OCI-LY7 (cell line): Measurements from ENCODE around the gene TSN. TPM values are rescaled to one million over a fixed set of nuclear protein-coding genes. Genes with fewer than 3 reads are reported as not detected.
A peak's percentile ranks its signal among the peaks of the same experiment; 100 is the strongest.
"Not testable (repeated sequence)": the region's sequence is repeated elsewhere in the genome, so short reads cannot be mapped to it uniquely, and the experiment has no call there.

Experiments
- BruUV-seq: library from RNA; stranded (reverse); fragments of 400-500 nt; replicated peaks from 2 replicates; lab custom pipeline; 2021; lab: Mats Ljungman, UMichigan
- CTCF ChIA-PET: fragments of 300-600 bp; sonication (Branson Sonifier 250); formaldehyde crosslinking; loops from one replicate; lab custom pipeline; 2022; ENCODE audit warnings: antibody characterized with exemption; ENCODE audit not compliant: unreplicated experiment; lab: Charles Lee
- POLR2A ChIA-PET: fragments of 300-600 bp; sonication (Branson Sonifier 250); formaldehyde crosslinking; loops from one replicate; lab custom pipeline; 2022; ENCODE audit warnings: antibody characterized with exemption; lab: Charles Lee
- DNase-seq: peaks from one replicate; pipeline ENCODE4 v3.0.0-alpha.2; 2015; ENCODE audit warnings: low spot score
- H2AFZ ChIP-seq: fragments of 200-600 bp; sonication (generic), shearing (Covaris generic); 2 replicates; pipeline ENCODE4 v1.6.1; 2014; ENCODE audit warnings: mild to moderate bottlenecking, antibody characterized with exemption, low read length, moderate library complexity
- H3K27ac ChIP-seq: fragments of 200-600 bp; sonication (generic); 2 replicates; pipeline ENCODE4 v1.5.1; 2014; ENCODE audit warnings: mixed run types, low read depth, mild to moderate bottlenecking, moderate library complexity, low read length, inconsistent platforms; ENCODE audit not compliant: poor library complexity, severe bottlenecking
- H3K36me3 ChIP-seq: fragments of 200-600 bp; sonication (generic); 2 replicates; pipeline ENCODE4 v1.6.1; 2014; ENCODE audit warnings: mild to moderate bottlenecking, antibody characterized with exemption, low read length, moderate library complexity, mixed read lengths; ENCODE audit not compliant: insufficient read depth
- H3K4me1 ChIP-seq: fragments of 200-600 bp; sonication (generic); 2 replicates; pipeline ENCODE4 v1.5.1; 2014; ENCODE audit warnings: mild to moderate bottlenecking, low read length; ENCODE audit not compliant: insufficient read depth, poor library complexity, severe bottlenecking
- H3K4me2 ChIP-seq: fragments of 200-600 bp; sonication (generic); 2 replicates; pipeline ENCODE4 v1.6.1; 2014; ENCODE audit warnings: mild to moderate bottlenecking, low read length
- H3K4me3 ChIP-seq: fragments of 200-600 bp; sonication (generic); 2 replicates; pipeline ENCODE4 v1.5.1; 2014; ENCODE audit warnings: mild to moderate bottlenecking, low read depth, low read length; ENCODE audit not compliant: poor library complexity, severe bottlenecking
- H3K79me2 ChIP-seq: fragments of 200-600 bp; sonication (generic); 2 replicates; pipeline ENCODE4 v1.6.1; 2016; ENCODE audit warnings: low read depth, mild to moderate bottlenecking, low read length, moderate library complexity, mixed read lengths; ENCODE audit not compliant: insufficient read depth
- H3K9me2 ChIP-seq: fragments of 200-600 bp; sonication (generic); 2 replicates; pipeline ENCODE4 v1.6.1; 2016; ENCODE audit warnings: mild to moderate bottlenecking, low read length, mixed read lengths; ENCODE audit not compliant: insufficient read depth
- H3K9me3 ChIP-seq: fragments of 200-600 bp; sonication (generic); 2 replicates; pipeline ENCODE4 v1.6.1; 2014; ENCODE audit warnings: mild to moderate bottlenecking, mixed run types, low read length, mixed read lengths
- H4K20me1 ChIP-seq: fragments of 200-600 bp; sonication (generic); 2 replicates; pipeline ENCODE4 v1.6.1; 2014; ENCODE audit warnings: mild to moderate bottlenecking, antibody characterized with exemption, low read length, moderate library complexity, mixed read lengths; ENCODE audit not compliant: insufficient read depth
- EZH2phosphoT487 ChIP-seq: fragments of 200-600 bp; sonication (generic); IDR thresholded peaks from 2 replicates; pipeline ENCODE4 v1.6.1; 2018; ENCODE audit warnings: low read depth, borderline replicate concordance, mild to moderate bottlenecking, mixed run types, antibody characterized with exemption, low read length, moderate library complexity, mixed read lengths
- intact Hi-C: fragments of 100-400 bp; cut with micrococcal nuclease; formaldehyde crosslinking; loops from one replicate; pipeline ENCODE4 v1.10.0; 2022; ENCODE audit not compliant: unreplicated experiment
- total RNA-seq, 2 experiments: library from RNA; depleted of rRNA in 1 of 2; stranded (reverse); fragments of >200 nt in 1 of 2; shearing (Covaris generic) in 1 of 2; gene quantifications; 2 replicates each; pipeline ENCODE4 v1.2.3, GENCODE V29; 2014 to 2022
- TF ChIP-seq, protein P1 (sequence below): fragments of 200-600 bp; sonication (generic); conservative IDR thresholded peaks from 2 replicates; pipeline ENCODE4 v1.5.1; 2014; ENCODE audit warnings: mild to moderate bottlenecking, antibody characterized with exemption, low read length, moderate library complexity, mixed read lengths

The TSN gene
- total RNA-seq, 2 experiments from 2014 or later = 59.2 to 102 TPM

- TF ChIP-seq EZH2phosphoT487 = no peak
- TF ChIP-seq, protein P1, sequence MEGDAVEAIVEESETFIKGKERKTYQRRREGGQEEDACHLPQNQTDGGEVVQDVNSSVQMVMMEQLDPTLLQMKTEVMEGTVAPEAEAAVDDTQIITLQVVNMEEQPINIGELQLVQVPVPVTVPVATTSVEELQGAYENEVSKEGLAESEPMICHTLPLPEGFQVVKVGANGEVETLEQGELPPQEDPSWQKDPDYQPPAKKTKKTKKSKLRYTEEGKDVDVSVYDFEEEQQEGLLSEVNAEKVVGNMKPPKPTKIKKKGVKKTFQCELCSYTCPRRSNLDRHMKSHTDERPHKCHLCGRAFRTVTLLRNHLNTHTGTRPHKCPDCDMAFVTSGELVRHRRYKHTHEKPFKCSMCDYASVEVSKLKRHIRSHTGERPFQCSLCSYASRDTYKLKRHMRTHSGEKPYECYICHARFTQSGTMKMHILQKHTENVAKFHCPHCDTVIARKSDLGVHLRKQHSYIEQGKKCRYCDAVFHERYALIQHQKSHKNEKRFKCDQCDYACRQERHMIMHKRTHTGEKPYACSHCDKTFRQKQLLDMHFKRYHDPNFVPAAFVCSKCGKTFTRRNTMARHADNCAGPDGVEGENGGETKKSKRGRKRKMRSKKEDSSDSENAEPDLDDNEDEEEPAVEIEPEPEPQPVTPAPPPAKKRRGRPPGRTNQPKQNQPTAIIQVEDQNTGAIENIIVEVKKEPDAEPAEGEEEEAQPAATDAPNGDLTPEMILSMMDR = no peak
- H3K27ac ChIP-seq = no peak overlapping the region
- no peak overlapping the region for H3K4me3 ChIP-seq
- H3K9me2 ChIP-seq = no peaks in the 10 kb centered on the region
- CTCF ChIA-PET = no interaction called here
- no peaks in the 10 kb centered on the region for H3K9me3 ChIP-seq
- H2AFZ ChIP-seq = no peak overlapping the region
- H3K4me2 ChIP-seq = no peak overlapping the region
- intact Hi-C loops = loop anchor here (2.0 to 5.0 kb wide), 3 partner anchors 75 to 643 kb away; no protein-coding TSS in a partner anchor
- no TSS peak for BruUV-seq
- POLR2A ChIA-PET = interaction anchor here (0.5 to 2.1 kb wide), 4 partner anchors 11 to 866 kb away, joined by 3 to 7 read pairs (median 4); partner anchors contain the start of gene NIFK
- no peak for DNase-seq
- no peaks in the 10 kb centered on the region for H3K36me3 ChIP-seq
- peaks cover 21% of the 10 kb centered on the region for H3K4me1 ChIP-seq
- no peaks in the 10 kb centered on the region for H3K79me2 ChIP-seq
- H4K20me1 ChIP-seq = no peaks in the 10 kb centered on the region
Observed at GRCh38 chr2:121809607-121810006, 54.2 kb downstream of the TSN start.

- Histone ChIP-seq H3K79me2 (no peaks in the 10 kb centered on the region), H3K27ac (no peak overlapping the region), H2AFZ (peak overlapping the region; percentile 19; the same call in 1 of the 2 replicates), H3K4me1 (peaks cover 20% of the 10 kb centered on the region), H3K4me2 (no peak overlapping the region), H3K9me3 (no peaks in the 10 kb centered on the region), H3K4me3 (no peak overlapping the region), H3K36me3 (no peaks in the 10 kb centered on the region), H4K20me1 (no peaks in the 10 kb centered on the region), H3K9me2 (no peaks in the 10 kb centered on the region)
- ChIA-PET POLR2A (interaction anchor here (0.8 to 1.1 kb wide), 5 partner anchors 10 to 39 kb away, joined by 3 to 5 read pairs (median 3); no protein-coding TSS in a partner anchor), CTCF (interaction anchor here (0.6 to 0.9 kb wide), 3 partner anchors 10 to 162 kb away, joined by 3 to 7 read pairs (median 3); no protein-coding TSS in a partner anchor)
- TF ChIP-seq, protein P1 = peak; percentile 86
- TF ChIP-seq EZH2phosphoT487 = no peak
- intact Hi-C loops = loop anchor here (1.0 to 5.0 kb wide), 6 partner anchors 76 to 641 kb away; no protein-coding TSS in a partner anchor
- DNase-seq = peak; percentile 78
- BruUV-seq = no TSS peak
Observed at GRCh38 chr2:121810959-121811853, 55.8 kb downstream of the TSN start.

- H2AFZ ChIP-seq, BruUV-seq, H3K27ac ChIP-seq, DNase-seq, H3K79me2 ChIP-seq, H3K36me3 ChIP-seq, H3K9me2 ChIP-seq, H3K4me3 ChIP-seq, H3K4me2 ChIP-seq, H3K9me3 ChIP-seq, H4K20me1 ChIP-seq, CTCF ChIA-PET: not testable (repeated sequence)
- intact Hi-C loops = loop anchor here (5.0 kb wide), 2 partner anchors 489 to 639 kb away; no protein-coding TSS in a partner anchor
- H3K4me1 ChIP-seq = peaks cover 37% of the 10 kb centered on the region
- POLR2A ChIA-PET = interaction anchor here (0.8 kb wide), 1 partner anchor 16 kb away, joined by 3 read pairs; no protein-coding TSS in a partner anchor
Observed at GRCh38 chr2:121813083-121813482, 57.6 kb downstream of the TSN start.
